ENCODE measurements around the gene VWA8. TPM values are rescaled to one million over a fixed set of nuclear protein-coding genes. Genes with fewer than 3 reads are reported as not detected.

VWA8 gene
- total RNA-seq, 1 experiment from 2014 or later = 22.6 TPM

DNA sequence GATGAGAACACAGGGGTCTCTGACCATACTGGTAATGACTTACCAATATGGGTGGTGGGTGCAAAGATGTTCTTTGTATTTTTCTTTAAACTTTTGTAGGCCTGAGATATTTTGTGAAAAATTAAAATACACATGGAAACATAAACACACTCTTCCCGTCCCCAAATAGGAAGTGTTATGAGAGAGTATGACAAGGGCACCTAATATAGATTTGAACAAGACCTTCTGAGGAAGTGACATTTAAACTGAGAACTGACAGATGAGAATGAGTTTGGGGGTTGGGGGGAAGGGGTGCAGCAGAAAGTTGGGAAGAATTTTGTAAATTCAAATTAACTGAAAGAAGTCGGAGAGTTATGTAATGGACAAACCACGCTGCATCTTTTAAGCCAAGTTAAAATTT is 279.3 kb downstream of the VWA8 start:
- no TSS peak for BruUV-seq (replicated peaks)
- Histone ChIP-seq H3K27ac (ENCODE audit: low read depth, low read length) (no peak overlapping the region), H3K4me3 (replicated peaks in 1 of 2; ENCODE audit: low read depth in 1 of 2, low read length in 2 of 2) (no peak overlapping the region), H4K20me1 (ENCODE audit: insufficient read depth) (no peaks in the 10 kb centered on the region), H3K4me1 (ENCODE audit: control insufficient read depth in 1 of 2, insufficient read depth in 2 of 2, low read length in 2 of 2) (no peaks in the 10 kb centered on the region), H3K36me3 (ENCODE audit: control insufficient read depth in 1 of 2, insufficient read depth in 2 of 2, low read length in 2 of 2) (peaks cover 3 to 6% of the 10 kb centered on the region in 2 experiments; a peak in 1 of 4 replicates), H3K9me2 (ENCODE audit: insufficient read depth) (no peaks in the 10 kb centered on the region), H2AFZ (ENCODE audit: low read depth, low read length, poor library complexity, severe bottlenecking) (no peak overlapping the region), H3K79me2 (ENCODE audit: insufficient read depth, low read length) (no peaks in the 10 kb centered on the region), H3K27me3 (ENCODE audit: insufficient read depth, low read length) (no peaks in the 10 kb centered on the region), H3K4me2 (ENCODE audit: low read length) (no peak overlapping the region), H3K9ac (ENCODE audit: low read length) (no peak overlapping the region), H3K9me3 (ENCODE audit: control insufficient read depth in 1 of 2, insufficient read depth in 1 of 2, low read depth in 1 of 2, low read length in 2 of 2) (no peaks in the 10 kb centered on the region)
- ChIA-PET CTCF (no interaction called here), RAD21 (ENCODE audit: low non-redundant PET in 1 of 2, low total read pairs in 2 of 2, uncharacterized antibody in 2 of 2, unreplicated experiment in 2 of 2) (no interaction called here), POLR2A (no interaction called here)
- intact Hi-C loops (cut with micrococcal nuclease) = no loop called here
- TF ChIP-seq EZH2 (IDR thresholded peaks at IDR 0.05) (no peak), ZNF274 (IDR thresholded peaks at IDR 0.05; ENCODE audit: low read depth, low read length) (no peak), SRF (IDR thresholded peaks at IDR 0.05; ENCODE audit: low read depth) (no peak), JUND (IDR thresholded peaks at IDR 0.05) (no peak)
- TF ChIP-seq, protein P1, sequence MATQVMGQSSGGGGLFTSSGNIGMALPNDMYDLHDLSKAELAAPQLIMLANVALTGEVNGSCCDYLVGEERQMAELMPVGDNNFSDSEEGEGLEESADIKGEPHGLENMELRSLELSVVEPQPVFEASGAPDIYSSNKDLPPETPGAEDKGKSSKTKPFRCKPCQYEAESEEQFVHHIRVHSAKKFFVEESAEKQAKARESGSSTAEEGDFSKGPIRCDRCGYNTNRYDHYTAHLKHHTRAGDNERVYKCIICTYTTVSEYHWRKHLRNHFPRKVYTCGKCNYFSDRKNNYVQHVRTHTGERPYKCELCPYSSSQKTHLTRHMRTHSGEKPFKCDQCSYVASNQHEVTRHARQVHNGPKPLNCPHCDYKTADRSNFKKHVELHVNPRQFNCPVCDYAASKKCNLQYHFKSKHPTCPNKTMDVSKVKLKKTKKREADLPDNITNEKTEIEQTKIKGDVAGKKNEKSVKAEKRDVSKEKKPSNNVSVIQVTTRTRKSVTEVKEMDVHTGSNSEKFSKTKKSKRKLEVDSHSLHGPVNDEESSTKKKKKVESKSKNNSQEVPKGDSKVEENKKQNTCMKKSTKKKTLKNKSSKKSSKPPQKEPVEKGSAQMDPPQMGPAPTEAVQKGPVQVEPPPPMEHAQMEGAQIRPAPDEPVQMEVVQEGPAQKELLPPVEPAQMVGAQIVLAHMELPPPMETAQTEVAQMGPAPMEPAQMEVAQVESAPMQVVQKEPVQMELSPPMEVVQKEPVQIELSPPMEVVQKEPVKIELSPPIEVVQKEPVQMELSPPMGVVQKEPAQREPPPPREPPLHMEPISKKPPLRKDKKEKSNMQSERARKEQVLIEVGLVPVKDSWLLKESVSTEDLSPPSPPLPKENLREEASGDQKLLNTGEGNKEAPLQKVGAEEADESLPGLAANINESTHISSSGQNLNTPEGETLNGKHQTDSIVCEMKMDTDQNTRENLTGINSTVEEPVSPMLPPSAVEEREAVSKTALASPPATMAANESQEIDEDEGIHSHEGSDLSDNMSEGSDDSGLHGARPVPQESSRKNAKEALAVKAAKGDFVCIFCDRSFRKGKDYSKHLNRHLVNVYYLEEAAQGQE (IDR thresholded peaks at IDR 0.05; ENCODE audit: low read depth) = no peak
- DNase-seq (ENCODE audit: low read depth, low spot score) = no peak
- no peak for ATAC-seq

DNA sequence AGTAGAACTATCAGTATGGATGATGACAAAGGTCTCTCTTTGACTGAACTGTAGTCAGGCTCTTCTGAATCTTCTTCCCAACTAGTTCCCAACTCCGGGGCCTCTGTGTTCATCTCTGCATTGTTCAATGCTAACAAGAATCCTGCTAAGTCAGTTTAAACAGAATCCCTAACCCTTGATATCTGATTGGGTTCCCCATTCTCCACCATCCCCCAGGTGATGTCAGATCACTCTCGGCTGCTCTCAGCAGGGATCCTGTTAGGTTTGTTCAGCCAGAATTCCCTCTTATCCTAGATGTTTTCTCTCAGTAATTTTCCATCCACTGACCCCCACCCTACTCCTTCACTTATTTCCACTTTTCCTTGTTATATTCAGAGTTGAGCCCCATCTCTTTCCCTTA is 280.0 kb downstream of the VWA8 start:
- Histone ChIP-seq H3K27me3 (ENCODE audit: insufficient read depth, low read length) (no peaks in the 10 kb centered on the region), H3K4me2 (ENCODE audit: low read length) (no peak overlapping the region), H3K27ac (ENCODE audit: low read depth, low read length) (no peak overlapping the region), H3K9me3 (ENCODE audit: control insufficient read depth in 1 of 2, insufficient read depth in 1 of 2, low read depth in 1 of 2, low read length in 2 of 2) (no peaks in the 10 kb centered on the region), H3K4me1 (ENCODE audit: control insufficient read depth in 1 of 2, insufficient read depth in 2 of 2, low read length in 2 of 2) (no peaks in the 10 kb centered on the region), H3K9me2 (ENCODE audit: insufficient read depth) (no peaks in the 10 kb centered on the region), H3K36me3 (ENCODE audit: control insufficient read depth in 1 of 2, insufficient read depth in 2 of 2, low read length in 2 of 2) (peaks cover 3 to 6% of the 10 kb centered on the region in 2 experiments; a peak in 1 of 4 replicates), H3K79me2 (ENCODE audit: insufficient read depth, low read length) (no peaks in the 10 kb centered on the region), H3K4me3 (replicated peaks in 1 of 2; ENCODE audit: low read depth in 1 of 2, low read length in 2 of 2) (no peak overlapping the region), H3K9ac (ENCODE audit: low read length) (no peak overlapping the region), H2AFZ (ENCODE audit: low read depth, low read length, poor library complexity, severe bottlenecking) (no peak overlapping the region), H4K20me1 (ENCODE audit: insufficient read depth) (no peaks in the 10 kb centered on the region)
- no peak for TF ChIP-seq FOSL1 (IDR thresholded peaks at IDR 0.05; ENCODE audit: low read depth)
- TF ChIP-seq ZNF274 (IDR thresholded peaks at IDR 0.05; ENCODE audit: low read depth, low read length) = no peak
- TF ChIP-seq, protein P2, sequence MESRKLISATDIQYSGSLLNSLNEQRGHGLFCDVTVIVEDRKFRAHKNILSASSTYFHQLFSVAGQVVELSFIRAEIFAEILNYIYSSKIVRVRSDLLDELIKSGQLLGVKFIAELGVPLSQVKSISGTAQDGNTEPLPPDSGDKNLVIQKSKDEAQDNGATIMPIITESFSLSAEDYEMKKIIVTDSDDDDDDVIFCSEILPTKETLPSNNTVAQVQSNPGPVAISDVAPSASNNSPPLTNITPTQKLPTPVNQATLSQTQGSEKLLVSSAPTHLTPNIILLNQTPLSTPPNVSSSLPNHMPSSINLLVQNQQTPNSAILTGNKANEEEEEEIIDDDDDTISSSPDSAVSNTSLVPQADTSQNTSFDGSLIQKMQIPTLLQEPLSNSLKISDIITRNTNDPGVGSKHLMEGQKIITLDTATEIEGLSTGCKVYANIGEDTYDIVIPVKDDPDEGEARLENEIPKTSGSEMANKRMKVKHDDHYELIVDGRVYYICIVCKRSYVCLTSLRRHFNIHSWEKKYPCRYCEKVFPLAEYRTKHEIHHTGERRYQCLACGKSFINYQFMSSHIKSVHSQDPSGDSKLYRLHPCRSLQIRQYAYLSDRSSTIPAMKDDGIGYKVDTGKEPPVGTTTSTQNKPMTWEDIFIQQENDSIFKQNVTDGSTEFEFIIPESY (IDR thresholded peaks at IDR 0.05; ENCODE audit: extremely low read depth, insufficient replicate concordance, low read length) = no peak
- no TSS peak for BruUV-seq (replicated peaks)
- DNase-seq (ENCODE audit: low read depth, low spot score) (no peak), ATAC-seq (no peak)
- intact Hi-C loops (cut with micrococcal nuclease) = no loop called here
- ChIA-PET POLR2A (no interaction called here), RAD21 (ENCODE audit: low non-redundant PET in 1 of 2, low total read pairs in 2 of 2, uncharacterized antibody in 2 of 2, unreplicated experiment in 2 of 2) (no interaction called here), CTCF (no interaction called here)

All from HCT116 (cell line).